Mesenchymal stem cell (in vitro differentiated cells and primary cell): ENCODE results near the gene AOC1.

Source experiments
- DNase-seq: peaks from one replicate; pipeline ENCODE4 v3.0.0-alpha.2; 2013
- H2AFZ ChIP-seq: one replicate; pipeline ENCODE4 v1.6.1; 2013; ENCODE audit warnings: low read depth, mild to moderate bottlenecking, control low read depth, inconsistent platforms, low read length, moderate library complexity
- H2AK5ac ChIP-seq: 2 replicates; pipeline ENCODE4 v1.6.1; 2013; ENCODE audit warnings: low read length, moderate library complexity, mild to moderate bottlenecking, inconsistent platforms; ENCODE audit not compliant: severe bottlenecking
- H2BK120ac ChIP-seq: one replicate; pipeline ENCODE4 v1.6.1; 2013; ENCODE audit warnings: low read depth, mild to moderate bottlenecking, inconsistent platforms, low read length, moderate library complexity
- H2BK12ac ChIP-seq, 2 experiments: one replicate each; pipeline ENCODE4 v1.6.1; 2013; ENCODE audit warnings: inconsistent platforms in 2 of 2, low read length in 2 of 2, mild to moderate bottlenecking in 2 of 2, moderate library complexity in 2 of 2, control low read depth in 1 of 2
- H2BK15ac ChIP-seq: one replicate; pipeline ENCODE4 v1.6.1; 2013; ENCODE audit warnings: mild to moderate bottlenecking, low read depth, inconsistent platforms; ENCODE audit not compliant: poor library complexity, severe bottlenecking
- H2BK5ac ChIP-seq: 2 replicates; pipeline ENCODE4 v1.6.1; 2013; ENCODE audit warnings: low read depth, mild to moderate bottlenecking, low read length, control low read depth, inconsistent platforms; ENCODE audit not compliant: poor library complexity, severe bottlenecking
- H3K14ac ChIP-seq, 2 experiments: one replicate each; pipeline ENCODE4 v1.6.1; 2013; ENCODE audit warnings: inconsistent platforms in 2 of 2, low read length in 2 of 2, control low read depth in 1 of 2, mild to moderate bottlenecking in 1 of 2, moderate library complexity in 1 of 2
- H3K18ac ChIP-seq, 2 experiments: one replicate each; pipeline ENCODE4 v1.6.1; 2013; ENCODE audit warnings: inconsistent platforms in 2 of 2, low read length in 2 of 2, control low read depth in 1 of 2, low read depth in 1 of 2, mild to moderate bottlenecking in 1 of 2
- H3K23ac ChIP-seq, 2 experiments: one replicate each; pipeline ENCODE4 v1.6.1; 2013; ENCODE audit warnings: inconsistent platforms in 2 of 2, low read length in 2 of 2, mild to moderate bottlenecking in 2 of 2, moderate library complexity in 2 of 2, control low read depth in 1 of 2
- H3K27ac ChIP-seq: 2 replicates; pipeline ENCODE4 v1.5.1; 2013; ENCODE audit warnings: mild to moderate bottlenecking, moderate library complexity, low read length, control low read depth, inconsistent platforms; ENCODE audit not compliant: poor library complexity, severe bottlenecking
- H3K27me3 ChIP-seq, 2 experiments: 2 replicates each; pipeline versions ENCODE4 v1.6.1 to v1.7.0; 2013; ENCODE audit warnings: low read length in 2 of 2, mild to moderate bottlenecking in 2 of 2, moderate library complexity in 2 of 2, control low read depth in 1 of 2, inconsistent platforms in 1 of 2; ENCODE audit not compliant: control insufficient read depth in 1 of 2, insufficient read depth in 1 of 2
- H3K36me3 ChIP-seq, 2 experiments: 2 replicates each; pipeline versions ENCODE4 v1.6.1 to v1.7.0; 2013; ENCODE audit warnings: low read length in 2 of 2, control low read depth in 1 of 2, inconsistent platforms in 1 of 2, low read depth in 1 of 2, mild to moderate bottlenecking in 1 of 2; ENCODE audit not compliant: insufficient read depth in 2 of 2, control insufficient read depth in 1 of 2
- H3K4ac ChIP-seq, 2 experiments: one replicate each; pipeline ENCODE4 v1.6.1; 2013; ENCODE audit warnings: inconsistent platforms in 2 of 2, low read length in 2 of 2, mild to moderate bottlenecking in 2 of 2, moderate library complexity in 2 of 2, control low read depth in 1 of 2, low read depth in 1 of 2
- H3K4me1 ChIP-seq: 2 replicates; pipeline ENCODE4 v1.6.1; 2013; ENCODE audit warnings: low read depth, low read length, control low read depth; ENCODE audit not compliant: control insufficient read depth, insufficient read depth
- H3K4me2 ChIP-seq: 2 replicates; pipeline ENCODE4 v1.6.1; 2013; ENCODE audit warnings: low read length, mild to moderate bottlenecking, inconsistent platforms; ENCODE audit not compliant: poor library complexity, severe bottlenecking
- H3K4me3 ChIP-seq, 2 experiments: 2 replicates each; pipeline versions ENCODE4 v1.5.1 to v1.7.0; 2013; ENCODE audit warnings: low read length in 2 of 2, mild to moderate bottlenecking in 2 of 2, control low read depth in 1 of 2, low read depth in 1 of 2; ENCODE audit not compliant: insufficient read depth in 1 of 2
- H3K79me1 ChIP-seq: replicated peaks from 2 replicates; pipeline ENCODE4 v1.6.1; 2013; ENCODE audit warnings: mild to moderate bottlenecking, control low read depth, low read length, inconsistent platforms; ENCODE audit not compliant: poor library complexity, severe bottlenecking
- H3K9ac ChIP-seq: 2 replicates; pipeline ENCODE4 v1.7.0; 2013; ENCODE audit warnings: mild to moderate bottlenecking, low read length, moderate library complexity
- H3K9me3 ChIP-seq: 2 replicates; pipeline ENCODE4 v1.7.0; 2013; ENCODE audit warnings: mild to moderate bottlenecking, low read length; ENCODE audit not compliant: control insufficient read depth
- H4K8ac ChIP-seq: one replicate; pipeline ENCODE4 v1.6.1; 2013; ENCODE audit warnings: inconsistent platforms, mild to moderate bottlenecking, low read length, moderate library complexity
- H4K91ac ChIP-seq: one replicate; pipeline ENCODE4 v1.6.1; 2013; ENCODE audit warnings: mild to moderate bottlenecking, low read length, inconsistent platforms
- WGBS: methylation state at CpG from one replicate; pipeline ENCODE4 v1.1.7; 2013; ENCODE audit warnings: mixed read lengths; 5-methylcytosine and 5-hydroxymethylcytosine counted together

Gene AOC1

DNA sequence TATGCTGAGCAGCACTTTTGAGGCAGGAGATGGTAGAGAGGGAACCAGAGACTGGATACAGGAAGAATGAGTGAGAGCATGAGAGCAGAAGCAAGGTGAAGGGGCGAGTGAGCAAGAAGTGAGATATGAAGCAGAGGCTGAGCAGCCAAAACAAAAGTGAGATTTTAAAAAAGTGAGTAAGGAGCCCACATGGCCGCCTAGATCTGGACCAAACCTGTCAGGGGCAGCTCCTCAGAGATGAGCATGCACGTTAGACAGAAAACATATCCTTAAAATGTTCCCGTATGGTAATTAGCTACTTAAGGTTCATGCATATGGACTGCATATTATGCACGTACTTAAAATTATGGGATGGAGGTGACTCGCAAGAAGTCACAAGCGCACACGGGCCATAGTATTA is 29.3 kb upstream of the AOC1 start:
- Histone ChIP-seq H3K4me2 (no peak overlapping the region), H3K14ac (no peak overlapping the region), H3K18ac (no peak overlapping the region), H4K8ac (no peak overlapping the region), H4K91ac (no peak overlapping the region), H3K27me3 (no peaks in the 10 kb centered on the region), H2BK15ac (no peak overlapping the region), H2BK5ac (no peak overlapping the region), H3K4me1 (no peaks in the 10 kb centered on the region), H3K9me3 (peaks cover 5% of the 10 kb centered on the region), H3K79me1 (no peaks in the 10 kb centered on the region), H2AFZ (no peak overlapping the region), H3K4me3 (no peak overlapping the region), H2AK5ac (no peak overlapping the region), H3K9ac (no peak overlapping the region), H3K27ac (no peak overlapping the region), H2BK120ac (no peak overlapping the region), H3K36me3 (no peaks in the 10 kb centered on the region), H2BK12ac (no peak overlapping the region), H3K23ac (no peak overlapping the region), H3K4ac (no peak overlapping the region)
- WGBS, result 83% methylated on average over 8 of the region's 8 CpGs
- no peak for DNase-seq

DNA sequence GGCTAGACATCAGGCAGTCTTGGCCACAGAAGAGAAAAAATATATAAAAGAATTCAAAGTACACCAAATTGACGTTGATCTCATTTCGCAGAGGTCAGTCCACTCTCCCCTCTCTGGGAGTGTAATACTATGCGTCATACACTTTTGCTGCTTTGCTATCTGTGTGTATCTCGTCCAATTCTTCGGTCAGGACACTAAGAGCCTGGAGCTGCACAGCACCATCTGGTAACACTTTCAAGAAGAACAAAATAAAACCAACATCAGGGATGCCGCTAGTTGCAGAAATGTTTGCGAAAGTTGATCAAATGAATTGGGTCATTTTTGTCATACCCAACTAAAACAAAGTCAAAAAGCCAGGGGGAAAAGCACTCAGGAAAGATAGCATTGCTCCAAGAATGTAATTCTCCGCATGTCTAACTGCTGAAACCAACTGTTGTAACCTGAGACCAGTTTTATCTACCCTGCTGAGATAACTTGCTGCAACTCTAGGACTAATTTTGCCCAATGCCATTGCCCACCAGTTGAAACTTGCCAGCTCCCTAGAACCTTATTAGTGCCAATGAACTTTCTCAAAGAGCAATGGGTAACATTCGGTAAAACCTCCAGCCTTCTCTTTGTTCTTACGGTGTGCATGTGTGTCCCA is 28.7 kb upstream of the AOC1 start:
- H3K27ac ChIP-seq, result no peak overlapping the region
- H3K4me2 ChIP-seq, result no peak overlapping the region
- no peak overlapping the region for H3K9ac ChIP-seq
- no peak overlapping the region for H3K18ac ChIP-seq
- H2AFZ ChIP-seq, result no peak overlapping the region
- H2BK5ac ChIP-seq, result no peak overlapping the region
- H3K4ac ChIP-seq, result no peak overlapping the region
- H2BK15ac ChIP-seq, result no peak overlapping the region
- H4K91ac ChIP-seq, result no peak overlapping the region
- no peak overlapping the region for H2BK120ac ChIP-seq
- H3K36me3 ChIP-seq, result no peaks in the 10 kb centered on the region
- no peak for DNase-seq
- no peaks in the 10 kb centered on the region for H3K79me1 ChIP-seq
- no peak overlapping the region for H4K8ac ChIP-seq
- no peaks in the 10 kb centered on the region for H3K4me1 ChIP-seq
- H2BK12ac ChIP-seq, result no peak overlapping the region
- peaks cover 5% of the 10 kb centered on the region for H3K9me3 ChIP-seq
- WGBS, result 84% methylated on average over 10 of the region's 10 CpGs
- H3K27me3 ChIP-seq, result no peaks in the 10 kb centered on the region
- no peak overlapping the region for H3K23ac ChIP-seq
- no peak overlapping the region for H3K4me3 ChIP-seq
- H2AK5ac ChIP-seq, result no peak overlapping the region
- no peak overlapping the region for H3K14ac ChIP-seq

DNA sequence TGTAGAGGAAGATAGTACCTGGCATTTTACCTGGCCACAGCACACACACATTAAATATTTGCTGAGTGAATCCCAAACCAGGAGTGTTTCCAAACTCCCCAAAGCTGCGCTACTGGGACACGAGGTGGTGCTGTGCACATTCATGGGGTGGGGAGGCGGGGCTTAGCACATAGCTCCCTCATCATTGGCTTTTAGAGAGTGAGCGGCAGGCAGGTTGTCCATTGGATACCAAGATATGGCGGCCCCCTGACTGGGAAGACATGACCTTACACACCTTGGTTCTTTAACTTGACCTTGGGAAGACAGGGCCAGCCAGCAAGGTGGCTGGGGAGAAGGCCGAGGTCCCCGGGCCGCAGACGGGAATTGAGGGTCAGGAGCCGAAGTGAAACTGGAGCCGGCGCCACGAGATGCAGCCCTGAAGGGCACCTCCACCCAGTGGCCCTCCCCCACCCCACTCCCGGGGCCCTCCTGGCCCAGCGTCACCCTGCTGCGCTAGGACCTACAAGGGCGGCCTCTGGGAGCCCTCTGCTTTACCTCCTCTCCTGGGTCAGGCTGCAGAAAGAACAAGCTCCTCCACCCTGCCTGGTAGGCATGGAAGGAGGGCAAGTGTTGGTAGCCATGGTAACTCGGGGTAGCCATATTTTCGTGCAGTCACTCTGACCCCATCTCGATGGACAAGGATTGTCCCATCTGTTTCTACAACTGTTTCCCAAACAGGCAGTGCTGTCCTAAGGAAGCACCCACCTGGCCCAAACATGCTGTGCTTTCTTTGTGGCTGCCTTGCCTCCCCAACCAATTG is 27.7 kb upstream of the AOC1 start:
- H3K4me3 ChIP-seq, result no peak overlapping the region
- no peak overlapping the region for H2BK15ac ChIP-seq
- WGBS, result 88% methylated on average over 19 of the region's 20 CpGs
- no peaks in the 10 kb centered on the region for H3K27me3 ChIP-seq
- no peak overlapping the region for H3K9ac ChIP-seq
- H3K27ac ChIP-seq, result no peak overlapping the region
- H2BK120ac ChIP-seq, result no peak overlapping the region
- H2AFZ ChIP-seq, result no peak overlapping the region
- H3K18ac ChIP-seq, result no peak overlapping the region
- no peaks in the 10 kb centered on the region for H3K36me3 ChIP-seq
- H3K9me3 ChIP-seq, result peaks cover 5% of the 10 kb centered on the region
- no peaks in the 10 kb centered on the region for H3K4me1 ChIP-seq
- H2AK5ac ChIP-seq, result no peak overlapping the region
- no peak overlapping the region for H2BK5ac ChIP-seq
- no peak overlapping the region for H3K23ac ChIP-seq
- no peak overlapping the region for H3K4me2 ChIP-seq
- H4K91ac ChIP-seq, result no peak overlapping the region
- no peaks in the 10 kb centered on the region for H3K79me1 ChIP-seq
- no peak overlapping the region for H4K8ac ChIP-seq
- H3K14ac ChIP-seq, result no peak overlapping the region
- H3K4ac ChIP-seq, result no peak overlapping the region
- H2BK12ac ChIP-seq, result no peak overlapping the region
- no peak for DNase-seq

DNA sequence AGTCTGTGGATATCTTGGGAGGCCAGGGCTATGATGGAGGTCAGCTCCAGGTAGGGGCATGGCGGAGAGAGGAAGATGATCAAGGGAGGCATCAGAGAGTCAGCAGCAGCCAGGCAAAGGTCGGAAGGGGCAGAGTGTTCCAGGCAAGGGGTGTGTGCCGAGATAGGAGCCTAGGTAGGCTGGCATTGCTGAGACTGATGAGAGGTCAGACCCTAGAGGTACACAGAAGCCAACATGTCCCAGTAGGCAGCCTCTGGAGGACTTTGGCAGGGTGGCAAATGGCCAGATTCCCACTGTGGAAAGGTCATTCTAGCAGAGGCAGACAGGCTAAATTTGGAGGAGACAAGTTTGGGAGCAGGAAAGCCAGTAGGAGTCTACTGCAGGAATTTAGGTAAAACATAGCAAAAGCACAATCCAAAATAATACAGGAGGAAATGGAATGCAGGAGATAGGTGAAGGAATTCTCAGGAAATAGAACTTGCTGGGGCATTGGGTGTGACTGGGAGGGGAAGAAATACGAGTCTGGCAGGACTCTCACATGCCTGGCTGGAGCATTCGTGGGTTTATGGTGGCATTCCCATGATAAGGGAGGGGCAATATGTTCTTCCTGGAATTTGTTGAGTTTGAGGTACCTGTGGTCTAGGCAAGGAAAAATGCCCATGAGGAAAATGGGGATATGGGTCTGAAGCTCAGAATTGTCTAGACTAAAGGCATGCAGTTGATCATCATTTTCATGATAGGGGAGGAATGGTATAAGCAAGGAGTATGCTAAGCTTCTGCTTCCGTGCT is 26.1 kb upstream of the AOC1 start:
- H3K36me3 ChIP-seq, result no peaks in the 10 kb centered on the region
- 62% methylated on average over 6 of the region's 6 CpGs for WGBS
- DNase-seq, result no peak
- H2BK12ac ChIP-seq, result no peak overlapping the region
- no peaks in the 10 kb centered on the region for H3K27me3 ChIP-seq
- H3K9me3 ChIP-seq, result peaks cover 5% of the 10 kb centered on the region
- H4K8ac ChIP-seq, result no peak overlapping the region
- H2AK5ac ChIP-seq, result no peak overlapping the region
- no peak overlapping the region for H3K9ac ChIP-seq
- no peak overlapping the region for H3K4ac ChIP-seq
- no peak overlapping the region for H3K27ac ChIP-seq
- no peaks in the 10 kb centered on the region for H3K4me1 ChIP-seq
- H2AFZ ChIP-seq, result no peak overlapping the region
- no peak overlapping the region for H4K91ac ChIP-seq
- no peaks in the 10 kb centered on the region for H3K79me1 ChIP-seq
- H3K4me3 ChIP-seq, result no peak overlapping the region
- H2BK120ac ChIP-seq, result no peak overlapping the region
- no peak overlapping the region for H2BK15ac ChIP-seq
- no peak overlapping the region for H2BK5ac ChIP-seq
- H3K18ac ChIP-seq, result no peak overlapping the region
- peak overlapping the region in 1 of 2 experiments; percentile 28 for H3K14ac ChIP-seq
- no peak overlapping the region for H3K23ac ChIP-seq
- H3K4me2 ChIP-seq, result no peak overlapping the region
